Type B pancreatic cell (in vitro differentiated cells): ENCODE measurements around the gene SERPINA12. TPM values are rescaled to one million over a fixed set of nuclear protein-coding genes. Genes with fewer than 3 reads are reported as not detected.
A peak's percentile ranks its signal among the peaks of the same experiment; 100 is the strongest.

Experiments used
- DNase-seq: peaks from one replicate; pipeline ENCODE4 v3.0.0; 2021; ENCODE audit warnings: mixed read lengths; ENCODE audit not compliant: unreplicated experiment; ENCODE audit errors: extremely low spot score
- H3K27ac Mint-ChIP-seq: 2 replicates; pipeline ENCODE4 v1.8.0; 2021; ENCODE audit warnings: mild to moderate bottlenecking, mixed read lengths
- H3K27me3 Mint-ChIP-seq: 2 replicates; pipeline ENCODE4 v1.8.0; 2021; ENCODE audit warnings: mixed read lengths
- H3K36me3 Mint-ChIP-seq: 2 replicates; pipeline ENCODE4 v1.8.0; 2021; ENCODE audit warnings: mixed read lengths
- H3K4me1 Mint-ChIP-seq: one replicate; pipeline ENCODE4 v1.8.0; 2021; ENCODE audit warnings: mixed read lengths; ENCODE audit not compliant: unreplicated experiment
- H3K4me3 Mint-ChIP-seq: 2 replicates; pipeline ENCODE4 v1.8.0; 2021; ENCODE audit warnings: mild to moderate bottlenecking, mixed read lengths
- H3K9me3 Mint-ChIP-seq: 2 replicates; pipeline ENCODE4 v1.8.0; 2021; ENCODE audit warnings: mixed read lengths
- CTCF ChIP-seq: fragments of 200-600 bp; sonication (generic); conservative IDR thresholded peaks from 2 replicates; pipeline ENCODE4 v1.5.0; 2021; ENCODE audit warnings: antibody characterized with exemption, mild to moderate bottlenecking
- total RNA-seq: library from RNA; stranded (reverse); gene quantifications from 2 replicates; pipeline ENCODE4 v1.2.1, GENCODE V29; 2021; ENCODE audit warnings: low replicate concordance

Gene SERPINA12
- total RNA-seq, 1 donor from 2014 or later = not detected

- no peak overlapping the region for H3K27ac Mint-ChIP-seq
- TF ChIP-seq CTCF = peak; percentile 97
- H3K9me3 Mint-ChIP-seq = peaks cover 5% of the 10 kb centered on the region
- no peak overlapping the region for H3K4me3 Mint-ChIP-seq
- H3K4me1 Mint-ChIP-seq = no peaks in the 10 kb centered on the region
- H3K36me3 Mint-ChIP-seq = no peaks in the 10 kb centered on the region
- peak; percentile 84 for DNase-seq
- peaks cover 18% of the 10 kb centered on the region for H3K27me3 Mint-ChIP-seq
Observed at GRCh38 chr14:94548999-94549985, 40.0 kb upstream of the SERPINA12 start.

- H3K36me3 Mint-ChIP-seq = no peaks in the 10 kb centered on the region
- peaks cover 5% of the 10 kb centered on the region for H3K9me3 Mint-ChIP-seq
- no peaks in the 10 kb centered on the region for H3K4me1 Mint-ChIP-seq
- H3K27ac Mint-ChIP-seq = no peak overlapping the region
- peaks cover 18% of the 10 kb centered on the region for H3K27me3 Mint-ChIP-seq
- H3K4me3 Mint-ChIP-seq = no peak overlapping the region
- no peak for DNase-seq
- TF ChIP-seq CTCF = no peak
Observed at GRCh38 chr14:94548131-94548998, 39.1 kb upstream of the SERPINA12 start.

- Mint-ChIP-seq H3K4me3 (no peak overlapping the region), H3K9me3 (peaks cover 5% of the 10 kb centered on the region), H3K27ac (no peak overlapping the region), H3K36me3 (no peaks in the 10 kb centered on the region), H3K4me1 (no peaks in the 10 kb centered on the region), H3K27me3 (peaks cover 18% of the 10 kb centered on the region)
- no peak for TF ChIP-seq CTCF
- no peak for DNase-seq
Observed at GRCh38 chr14:94547726-94548125, 38.5 kb upstream of the SERPINA12 start.

- no peak for DNase-seq
- no peak overlapping the region for H3K27ac Mint-ChIP-seq
- no peak overlapping the region for H3K4me3 Mint-ChIP-seq
- H3K27me3 Mint-ChIP-seq = peaks cover 12% of the 10 kb centered on the region
- peaks cover 5% of the 10 kb centered on the region for H3K9me3 Mint-ChIP-seq
- H3K4me1 Mint-ChIP-seq = no peaks in the 10 kb centered on the region
- no peaks in the 10 kb centered on the region for H3K36me3 Mint-ChIP-seq
- no peak for TF ChIP-seq CTCF
Observed at GRCh38 chr14:94547151-94547680, 37.9 kb upstream of the SERPINA12 start.

GRCh38 chr14:94545131-94545841, 36.0 kb upstream of the SERPINA12 start:
- H3K4me1 Mint-ChIP-seq = peaks cover 4% of the 10 kb centered on the region
- no peak for TF ChIP-seq CTCF
- no peak overlapping the region for H3K4me3 Mint-ChIP-seq
- no peak for DNase-seq
- H3K27me3 Mint-ChIP-seq = peaks cover 4% of the 10 kb centered on the region
- no peak overlapping the region for H3K27ac Mint-ChIP-seq
- H3K36me3 Mint-ChIP-seq = no peaks in the 10 kb centered on the region
- peaks cover 5% of the 10 kb centered on the region for H3K9me3 Mint-ChIP-seq
